Lower leg skin (tissue), 4 donors: ENCODE measurements around the gene PBOV1. TPM values are rescaled to one million over a fixed set of nuclear protein-coding genes. Genes with fewer than 3 reads are reported as not detected.

Experiments used
- DNase-seq, 2 donors: peaks; one replicate each; pipeline ENCODE4 v3.0.0-alpha.2; 2019; ENCODE audit warnings: low spot score in 2 of 2
- H3K4me3 ChIP-seq: fragments of 200-600 bp; sonication (generic); 2 replicates; pipeline ENCODE4 v1.5.1; 2017; ENCODE audit warnings: mild to moderate bottlenecking, low read depth; ENCODE audit not compliant: poor library complexity, severe bottlenecking
- POLR2A ChIP-seq, 2 donors: fragments of 450-650 bp; IDR thresholded peaks; one replicate each; pipeline ENCODE4 v1.6.1; 2016 to 2017; ENCODE audit warnings: antibody characterized with exemption in 2 of 2, mild to moderate bottlenecking in 1 of 2, moderate library complexity in 1 of 2
- WGBS, 2 donors: methylation state at CpG; one replicate each; pipeline ENCODE4 v1.1.5; 2018; 5-methylcytosine and 5-hydroxymethylcytosine counted together
- intact Hi-C: fragments of 100-400 bp; cut with DNase I; formaldehyde crosslinking; loops from one replicate; pipeline ENCODE4 v1.15.0; 2023; ENCODE audit warnings: low total_unique reads
- total RNA-seq, 4 donors: library from RNA; depleted of rRNA; stranded (reverse); fragments of >200 nt; gene quantifications; one replicate each; pipeline ENCODE4 v1.1.0, GENCODE V29; 2016
- TF ChIP-seq, protein P1 (sequence below), 3 donors: fragments of 450-650 bp; IDR thresholded peaks; one replicate each; pipeline ENCODE4 v1.5.1; 2016; ENCODE audit warnings: antibody characterized with exemption in 3 of 3, mild to moderate bottlenecking in 3 of 3, moderate library complexity in 2 of 3

Gene PBOV1
- total RNA-seq, 4 donors from 2014 or later = not detected

DNA sequence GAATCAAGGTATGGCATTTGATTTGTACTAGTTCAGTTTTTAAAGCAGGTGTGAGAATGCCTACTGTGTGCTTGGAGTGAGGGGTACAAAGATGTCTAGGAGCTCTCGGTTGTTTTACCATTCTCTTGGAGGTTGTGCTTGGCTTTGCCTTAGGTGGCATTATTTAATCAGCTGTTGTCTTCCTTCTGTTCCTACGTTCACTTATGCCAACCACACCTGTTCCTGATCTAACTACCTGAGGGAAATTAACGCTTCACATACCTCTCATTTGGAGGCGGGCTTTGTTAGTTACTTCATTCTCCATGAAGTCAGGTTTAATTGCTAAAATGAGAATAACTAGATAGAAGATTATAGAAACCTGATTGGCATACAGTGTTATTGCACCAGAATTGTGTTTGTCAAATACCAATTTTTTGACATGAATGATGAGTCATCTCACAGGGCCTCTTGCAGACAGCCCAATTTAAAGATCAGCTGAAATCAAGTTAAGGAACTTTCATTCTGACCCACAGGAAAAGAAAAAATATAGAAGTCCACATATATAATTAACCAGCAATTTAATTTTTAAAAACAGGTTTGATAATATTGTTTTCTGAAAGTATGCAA lies 24.8 kb upstream of the PBOV1 start:
- intact Hi-C loops = no loop called here
- no peak for DNase-seq
- 53 to 64% methylated on average over 4 of the region's 4 CpGs for WGBS, 2 donors

GRCh38 chr6:138241934-138242333 lies 23.6 kb upstream of the PBOV1 start:
- 85 to 93% methylated on average over 6 of the region's 6 CpGs for WGBS, 2 donors
- TF ChIP-seq POLR2A (IDR thresholded peaks at IDR 0.05) = no peak
- TF ChIP-seq, protein P1, sequence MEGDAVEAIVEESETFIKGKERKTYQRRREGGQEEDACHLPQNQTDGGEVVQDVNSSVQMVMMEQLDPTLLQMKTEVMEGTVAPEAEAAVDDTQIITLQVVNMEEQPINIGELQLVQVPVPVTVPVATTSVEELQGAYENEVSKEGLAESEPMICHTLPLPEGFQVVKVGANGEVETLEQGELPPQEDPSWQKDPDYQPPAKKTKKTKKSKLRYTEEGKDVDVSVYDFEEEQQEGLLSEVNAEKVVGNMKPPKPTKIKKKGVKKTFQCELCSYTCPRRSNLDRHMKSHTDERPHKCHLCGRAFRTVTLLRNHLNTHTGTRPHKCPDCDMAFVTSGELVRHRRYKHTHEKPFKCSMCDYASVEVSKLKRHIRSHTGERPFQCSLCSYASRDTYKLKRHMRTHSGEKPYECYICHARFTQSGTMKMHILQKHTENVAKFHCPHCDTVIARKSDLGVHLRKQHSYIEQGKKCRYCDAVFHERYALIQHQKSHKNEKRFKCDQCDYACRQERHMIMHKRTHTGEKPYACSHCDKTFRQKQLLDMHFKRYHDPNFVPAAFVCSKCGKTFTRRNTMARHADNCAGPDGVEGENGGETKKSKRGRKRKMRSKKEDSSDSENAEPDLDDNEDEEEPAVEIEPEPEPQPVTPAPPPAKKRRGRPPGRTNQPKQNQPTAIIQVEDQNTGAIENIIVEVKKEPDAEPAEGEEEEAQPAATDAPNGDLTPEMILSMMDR (IDR thresholded peaks at IDR 0.05) = no peak
- no peak overlapping the region for H3K4me3 ChIP-seq
- intact Hi-C loops = no loop called here
- DNase-seq = no peak

More for the DNA sequence above, 24.8 kb upstream of the PBOV1 start:
- no peak for TF ChIP-seq POLR2A (IDR thresholded peaks at IDR 0.05)
- TF ChIP-seq, protein P1 (IDR thresholded peaks at IDR 0.05) = no peak
- no peak overlapping the region for H3K4me3 ChIP-seq

DNA sequence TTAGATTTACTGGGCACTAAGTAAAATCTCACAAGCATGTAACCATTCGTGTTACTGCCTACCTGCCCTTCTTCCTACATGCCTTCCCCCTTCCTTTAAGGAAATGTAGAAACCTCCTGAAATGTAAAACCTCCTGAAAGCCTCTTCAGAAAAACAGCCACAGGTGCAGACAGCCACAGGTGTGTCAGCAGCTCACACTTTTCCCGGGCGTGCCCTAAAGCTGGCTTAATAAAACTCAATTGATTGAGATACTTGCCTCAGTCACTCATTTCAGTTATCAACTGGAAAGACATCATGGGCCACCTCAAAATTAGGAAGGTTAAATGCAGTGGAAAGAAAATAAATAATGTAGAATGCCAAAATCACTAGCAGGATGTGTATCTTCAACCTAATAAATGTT lies 23.1 kb upstream of the PBOV1 start:
- H3K4me3 ChIP-seq = no peak overlapping the region
- TF ChIP-seq, protein P1 (IDR thresholded peaks at IDR 0.05) = no peak
- TF ChIP-seq POLR2A (IDR thresholded peaks at IDR 0.05) = no peak
- WGBS, 2 donors = 75 to 87% methylated on average over 3 of the region's 3 CpGs
- DNase-seq = no peak
- intact Hi-C loops = no loop called here

GRCh38 chr6:138240476-138241245 lies 22.4 kb upstream of the PBOV1 start:
- no peak for DNase-seq
- no peak overlapping the region for H3K4me3 ChIP-seq
- TF ChIP-seq, protein P1 (IDR thresholded peaks at IDR 0.05) = no peak
- TF ChIP-seq POLR2A (IDR thresholded peaks at IDR 0.05) = no peak
- 84 to 86% methylated on average over 13 of the region's 13 CpGs for WGBS, 2 donors
- intact Hi-C loops = no loop called here

- 89% methylated on average over 1 of the region's 1 CpG for WGBS, 2 donors
- no peak for TF ChIP-seq POLR2A (IDR thresholded peaks at IDR 0.05)
- TF ChIP-seq, protein P1 (IDR thresholded peaks at IDR 0.05) = no peak
- H3K4me3 ChIP-seq = no peak overlapping the region
- no peak for DNase-seq
- intact Hi-C loops = no loop called here
Measured at GRCh38 chr6:138239774-138240173, 21.5 kb upstream of the PBOV1 start.
